Measurements from ENCODE around the gene ATP8B4.

Gene ATP8B4

DNA sequence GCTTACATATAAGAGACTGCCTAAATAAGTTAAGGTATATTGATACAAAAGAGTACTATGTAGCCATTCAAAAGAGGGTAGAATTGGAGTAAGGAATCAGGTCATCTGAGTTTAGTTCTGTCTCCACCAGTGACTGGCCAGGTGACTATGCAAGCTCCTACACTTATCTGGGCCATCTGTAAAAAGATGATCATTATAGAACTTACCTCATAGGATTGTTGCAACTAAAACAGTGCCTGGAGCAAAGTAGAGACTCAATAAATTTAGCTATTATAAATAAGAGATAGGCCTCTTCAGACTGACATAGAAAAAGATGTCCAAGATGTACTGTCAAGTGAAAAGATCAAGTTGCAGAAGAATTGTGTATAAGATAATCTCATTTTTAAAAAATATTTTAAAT lies 1.7 kb upstream of the ATP8B4 start:
- TF ChIP-seq EP300 (IDR thresholded peaks at IDR 0.05; ENCODE audit: borderline replicate concordance) (no peak), YY1 (IDR thresholded peaks at IDR 0.05; ENCODE audit: low read depth) (no peak), NFIC (IDR thresholded peaks at IDR 0.05) (no peak), TAF1 (IDR thresholded peaks at IDR 0.05; ENCODE audit: low read depth) (no peak), EGR1 (IDR thresholded peaks at IDR 0.05) (no peak), ZBTB7A (IDR thresholded peaks at IDR 0.05; ENCODE audit: low read depth) (no peak), FOXM1 (IDR thresholded peaks at IDR 0.05; ENCODE audit: borderline replicate concordance, low read depth) (no peak), CEBPB (IDR thresholded peaks at IDR 0.05) (no peak)
- TF ChIP-seq, protein P1, sequence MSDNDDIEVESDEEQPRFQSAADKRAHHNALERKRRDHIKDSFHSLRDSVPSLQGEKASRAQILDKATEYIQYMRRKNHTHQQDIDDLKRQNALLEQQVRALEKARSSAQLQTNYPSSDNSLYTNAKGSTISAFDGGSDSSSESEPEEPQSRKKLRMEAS (IDR thresholded peaks at IDR 0.05) = no peak
- TF ChIP-seq, protein P2, sequence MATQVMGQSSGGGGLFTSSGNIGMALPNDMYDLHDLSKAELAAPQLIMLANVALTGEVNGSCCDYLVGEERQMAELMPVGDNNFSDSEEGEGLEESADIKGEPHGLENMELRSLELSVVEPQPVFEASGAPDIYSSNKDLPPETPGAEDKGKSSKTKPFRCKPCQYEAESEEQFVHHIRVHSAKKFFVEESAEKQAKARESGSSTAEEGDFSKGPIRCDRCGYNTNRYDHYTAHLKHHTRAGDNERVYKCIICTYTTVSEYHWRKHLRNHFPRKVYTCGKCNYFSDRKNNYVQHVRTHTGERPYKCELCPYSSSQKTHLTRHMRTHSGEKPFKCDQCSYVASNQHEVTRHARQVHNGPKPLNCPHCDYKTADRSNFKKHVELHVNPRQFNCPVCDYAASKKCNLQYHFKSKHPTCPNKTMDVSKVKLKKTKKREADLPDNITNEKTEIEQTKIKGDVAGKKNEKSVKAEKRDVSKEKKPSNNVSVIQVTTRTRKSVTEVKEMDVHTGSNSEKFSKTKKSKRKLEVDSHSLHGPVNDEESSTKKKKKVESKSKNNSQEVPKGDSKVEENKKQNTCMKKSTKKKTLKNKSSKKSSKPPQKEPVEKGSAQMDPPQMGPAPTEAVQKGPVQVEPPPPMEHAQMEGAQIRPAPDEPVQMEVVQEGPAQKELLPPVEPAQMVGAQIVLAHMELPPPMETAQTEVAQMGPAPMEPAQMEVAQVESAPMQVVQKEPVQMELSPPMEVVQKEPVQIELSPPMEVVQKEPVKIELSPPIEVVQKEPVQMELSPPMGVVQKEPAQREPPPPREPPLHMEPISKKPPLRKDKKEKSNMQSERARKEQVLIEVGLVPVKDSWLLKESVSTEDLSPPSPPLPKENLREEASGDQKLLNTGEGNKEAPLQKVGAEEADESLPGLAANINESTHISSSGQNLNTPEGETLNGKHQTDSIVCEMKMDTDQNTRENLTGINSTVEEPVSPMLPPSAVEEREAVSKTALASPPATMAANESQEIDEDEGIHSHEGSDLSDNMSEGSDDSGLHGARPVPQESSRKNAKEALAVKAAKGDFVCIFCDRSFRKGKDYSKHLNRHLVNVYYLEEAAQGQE (IDR thresholded peaks at IDR 0.05; ENCODE audit: low read depth) = no peak

DNA sequence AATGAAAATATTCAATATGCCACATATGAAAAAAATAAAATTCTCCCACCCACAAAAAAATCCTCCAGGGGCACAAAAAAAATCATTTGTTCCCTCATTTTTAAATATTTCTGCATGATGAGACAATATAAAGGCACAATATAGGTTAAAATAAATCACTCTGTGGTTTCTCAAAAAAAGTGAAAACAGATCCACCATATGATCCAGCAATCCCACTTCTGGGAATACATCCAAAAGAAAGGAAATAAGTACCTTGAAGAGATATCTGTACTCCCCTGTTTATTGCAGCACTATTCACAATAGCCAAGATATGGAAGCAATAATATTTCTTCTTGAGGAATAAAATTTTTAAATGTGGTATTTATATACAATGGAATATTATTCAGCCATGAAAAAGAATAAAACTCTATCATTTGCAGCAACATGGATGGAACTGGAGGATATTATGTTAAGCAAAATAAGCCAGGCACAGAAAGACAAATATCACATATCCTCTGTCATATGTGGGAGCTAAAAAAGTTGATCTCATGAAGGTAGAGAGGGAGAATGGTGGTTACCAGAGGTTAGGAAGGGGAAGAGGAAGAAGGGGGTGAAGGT lies 1.5 kb downstream of the ATP8B4 start:
- TF ChIP-seq NFIC (IDR thresholded peaks at IDR 0.05) (no peak), RAD21 (IDR thresholded peaks at IDR 0.05; ENCODE audit: low read depth) (no peak)
- TF ChIP-seq, protein P1 (IDR thresholded peaks at IDR 0.05) = no peak

DNA sequence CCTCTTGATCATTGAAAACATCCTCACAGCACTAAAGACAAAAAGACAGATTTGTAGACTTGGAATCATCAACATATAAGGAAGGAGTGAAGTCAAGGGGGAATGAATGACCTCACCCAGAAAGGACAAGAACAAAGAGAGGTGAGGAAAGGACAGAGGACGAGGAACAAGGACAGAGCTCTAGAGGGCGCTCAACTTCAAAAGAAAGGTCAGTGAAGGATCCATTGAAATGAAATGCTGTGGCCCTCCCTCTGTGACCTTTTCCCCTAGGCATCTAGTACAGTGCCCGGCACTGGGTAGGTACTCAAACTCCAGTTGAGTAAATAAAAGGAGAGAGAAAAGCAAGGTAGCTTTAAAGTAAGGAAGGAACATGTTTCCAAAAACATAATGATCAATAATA lies 2.6 kb downstream of the ATP8B4 start:
- no peak for TF ChIP-seq YY1 (IDR thresholded peaks at IDR 0.05; ENCODE audit: low read depth)
- peak; percentile 53 for TF ChIP-seq RAD21 (IDR thresholded peaks at IDR 0.05; ENCODE audit: low read depth)

DNA sequence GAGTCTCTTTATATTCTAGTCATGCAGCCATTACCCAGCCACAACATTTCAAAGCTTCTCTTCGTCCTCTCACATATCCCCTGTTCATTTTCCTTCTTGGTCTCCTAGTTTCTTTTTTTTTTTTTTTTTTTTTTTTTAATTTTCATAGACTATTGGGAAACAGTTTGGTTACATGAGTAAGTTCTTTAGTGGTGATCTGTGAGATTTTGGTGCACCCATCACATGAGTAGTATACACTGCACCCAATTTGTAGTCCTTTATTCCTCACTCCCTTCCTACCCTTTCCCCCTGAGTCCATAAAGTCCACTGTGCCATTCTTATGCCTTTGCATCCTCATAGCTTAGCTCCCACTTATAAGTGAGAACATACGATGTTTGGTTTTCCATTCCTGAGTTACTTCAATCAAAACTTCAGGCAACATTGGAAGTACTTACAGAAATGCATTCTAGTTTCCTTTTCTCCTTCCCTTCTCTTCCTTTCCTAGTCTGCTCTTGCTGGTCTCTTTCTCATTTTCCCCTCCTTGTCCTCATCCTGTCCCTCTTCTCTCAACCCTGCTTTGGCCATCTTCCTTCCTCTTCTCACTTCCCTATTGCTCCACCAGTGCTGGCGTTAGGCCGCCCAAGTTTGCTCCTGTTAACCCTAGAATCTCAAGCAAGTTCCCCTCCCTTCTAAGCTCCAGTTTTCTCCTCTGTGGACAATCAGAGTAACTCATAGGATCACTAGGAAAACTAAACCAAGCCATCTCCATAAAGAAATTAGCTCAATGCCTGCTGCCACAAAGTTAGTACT lies 4.8 kb downstream of the ATP8B4 start:
- TF ChIP-seq YY1 (IDR thresholded peaks at IDR 0.05; ENCODE audit: low read depth) = no peak
- TF ChIP-seq CEBPB (IDR thresholded peaks at IDR 0.05) = no peak
- TF ChIP-seq, protein P3, sequence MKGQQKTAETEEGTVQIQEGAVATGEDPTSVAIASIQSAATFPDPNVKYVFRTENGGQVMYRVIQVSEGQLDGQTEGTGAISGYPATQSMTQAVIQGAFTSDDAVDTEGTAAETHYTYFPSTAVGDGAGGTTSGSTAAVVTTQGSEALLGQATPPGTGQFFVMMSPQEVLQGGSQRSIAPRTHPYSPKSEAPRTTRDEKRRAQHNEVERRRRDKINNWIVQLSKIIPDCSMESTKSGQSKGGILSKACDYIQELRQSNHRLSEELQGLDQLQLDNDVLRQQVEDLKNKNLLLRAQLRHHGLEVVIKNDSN (IDR thresholded peaks at IDR 0.05) = no peak
- TF ChIP-seq FOXM1 (IDR thresholded peaks at IDR 0.05; ENCODE audit: borderline replicate concordance, low read depth) = no peak
- no peak for TF ChIP-seq NFIC (IDR thresholded peaks at IDR 0.05)
- TF ChIP-seq ZBTB7A (IDR thresholded peaks at IDR 0.05; ENCODE audit: low read depth) = no peak
- no peak for TF ChIP-seq EP300 (IDR thresholded peaks at IDR 0.05; ENCODE audit: borderline replicate concordance)
- TF ChIP-seq RAD21 (IDR thresholded peaks at IDR 0.05; ENCODE audit: low read depth) = no peak
- TF ChIP-seq TCF12 (IDR thresholded peaks at IDR 0.05; ENCODE audit: low read depth) = no peak
- no peak for TF ChIP-seq TAF1 (IDR thresholded peaks at IDR 0.05; ENCODE audit: low read depth)

DNA sequence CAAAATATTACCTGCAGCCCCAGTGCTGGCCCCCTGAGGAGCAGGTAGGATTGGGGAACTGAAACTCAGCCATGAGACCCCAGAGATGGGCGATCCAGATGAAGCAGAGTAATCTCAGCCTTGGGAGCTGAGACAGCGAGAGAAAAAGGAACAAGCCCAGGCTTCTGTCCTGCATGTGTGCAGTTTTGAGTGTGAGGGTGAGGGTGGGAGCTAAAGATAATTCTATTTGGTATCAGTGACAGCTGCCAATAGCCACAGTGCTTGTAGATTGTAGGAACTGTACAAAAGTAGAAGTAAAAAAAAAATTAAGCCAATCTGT lies 5.9 kb downstream of the ATP8B4 start:
- TF ChIP-seq RAD21 (IDR thresholded peaks at IDR 0.05; ENCODE audit: low read depth) = no peak
- no peak for TF ChIP-seq YY1 (IDR thresholded peaks at IDR 0.05; ENCODE audit: low read depth)
- TF ChIP-seq TEAD4 (IDR thresholded peaks at IDR 0.05) = no peak
- TF ChIP-seq, protein P3 (IDR thresholded peaks at IDR 0.05) = no peak
- no peak for TF ChIP-seq ZBTB7A (IDR thresholded peaks at IDR 0.05; ENCODE audit: low read depth)
- TF ChIP-seq NFIC (IDR thresholded peaks at IDR 0.05) = no peak
- TF ChIP-seq EGR1 (IDR thresholded peaks at IDR 0.05) = no peak
- no peak for TF ChIP-seq CEBPB (IDR thresholded peaks at IDR 0.05)
- TF ChIP-seq, protein P1 (IDR thresholded peaks at IDR 0.05) = no peak
- no peak for TF ChIP-seq CREB1 (IDR thresholded peaks at IDR 0.05; ENCODE audit: low read depth)

DNA sequence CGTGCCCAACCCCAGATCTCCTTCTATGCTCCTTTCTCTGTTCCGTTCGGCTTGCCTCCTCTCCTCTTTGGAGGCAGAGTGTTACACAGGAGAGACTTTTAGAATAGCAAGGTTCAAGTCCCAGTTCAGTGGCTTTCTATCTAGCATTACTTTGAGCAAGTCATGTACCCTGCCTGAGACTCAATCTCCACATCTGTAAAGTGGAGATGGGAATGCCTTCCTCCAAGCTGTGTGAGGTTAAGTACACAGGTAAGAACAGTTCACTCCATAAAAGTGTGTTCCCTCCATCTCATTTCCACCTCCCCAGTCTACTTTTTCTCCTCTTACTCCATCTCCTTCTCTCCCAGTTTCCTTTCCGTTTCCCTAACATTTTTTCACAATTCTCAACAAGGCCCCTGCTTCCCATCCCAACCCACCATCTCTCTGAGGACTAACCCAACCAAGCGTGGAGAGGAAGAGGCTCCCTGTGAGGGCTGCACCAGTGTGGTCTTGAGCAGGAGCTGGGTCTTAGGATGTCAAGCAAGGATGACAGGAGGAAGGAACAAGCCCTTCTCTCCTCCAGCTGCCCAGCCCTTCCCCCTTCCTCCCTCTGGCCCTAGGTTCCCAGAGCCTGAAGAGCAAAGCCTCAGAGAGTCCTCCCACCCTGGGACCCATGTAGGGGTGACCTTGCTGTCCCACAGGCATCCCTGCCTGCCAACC lies 6.4 kb downstream of the ATP8B4 start:
- TF ChIP-seq CREB1 (IDR thresholded peaks at IDR 0.05; ENCODE audit: low read depth) (no peak), CEBPB (IDR thresholded peaks at IDR 0.05) (no peak), TEAD4 (IDR thresholded peaks at IDR 0.05) (no peak), EGR1 (IDR thresholded peaks at IDR 0.05) (no peak), YY1 (IDR thresholded peaks at IDR 0.05; ENCODE audit: low read depth) (no peak)
- TF ChIP-seq, protein P3 (IDR thresholded peaks at IDR 0.05) = no peak
- TF ChIP-seq, protein P2 (IDR thresholded peaks at IDR 0.05; ENCODE audit: low read depth) = no peak

All from Ishikawa (cell line).